ENCODE measurements around the gene SLAMF1. TPM values are rescaled to one million over a fixed set of nuclear protein-coding genes. Genes with fewer than 3 reads are reported as not detected.
"Not testable (repeated sequence)": the region's sequence is repeated elsewhere in the genome, so short reads cannot be mapped to it uniquely, and the experiment has no call there.

Gene SLAMF1
- total and polyA plus RNA-seq, 11 donors: 0.14 to 4.3 (median 0.60) TPM; not detected in 5

DNA sequence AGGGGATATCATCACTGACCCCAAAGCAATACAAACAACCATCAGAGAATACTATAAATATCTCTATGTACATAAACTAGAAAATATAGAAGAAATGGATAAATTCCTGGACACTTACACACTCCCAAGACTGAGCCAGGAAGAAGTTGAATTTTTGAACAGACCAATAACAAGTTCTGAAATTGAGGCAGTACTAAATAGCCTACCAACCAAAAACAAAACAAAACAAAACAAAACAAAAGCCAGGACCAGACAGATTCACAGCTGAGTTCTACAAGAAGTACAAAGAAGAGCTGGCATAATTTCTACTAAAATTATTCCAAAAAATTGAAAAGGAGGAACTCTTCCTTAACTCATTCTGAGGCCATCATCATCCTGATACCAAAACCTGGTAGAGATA lies 86.0 kb downstream of the SLAMF1 start:
- intact Hi-C loops (cut with DNase I): no loop called here
- Histone ChIP-seq H3K4me1 (peaks cover 0 to 51% (median 0%) of the 10 kb centered on the region in 12 donors), H3K27me3 (peaks cover 0 to 16% (median 0%) of the 10 kb centered on the region in 9 donors), H3K4me3 (no peak overlapping the region), H3K36me3 (peaks cover 0 to 20% (median 0%) of the 10 kb centered on the region in 9 donors), H3K27ac (peak overlapping the region in 1 of 12 donors; percentile 81), H3K9me3 (peaks cover 0 to 21% (median 2%) of the 10 kb centered on the region in 12 donors)
- DNase-seq (no peak), ATAC-seq (no peak)
- TF ChIP-seq, protein P1, sequence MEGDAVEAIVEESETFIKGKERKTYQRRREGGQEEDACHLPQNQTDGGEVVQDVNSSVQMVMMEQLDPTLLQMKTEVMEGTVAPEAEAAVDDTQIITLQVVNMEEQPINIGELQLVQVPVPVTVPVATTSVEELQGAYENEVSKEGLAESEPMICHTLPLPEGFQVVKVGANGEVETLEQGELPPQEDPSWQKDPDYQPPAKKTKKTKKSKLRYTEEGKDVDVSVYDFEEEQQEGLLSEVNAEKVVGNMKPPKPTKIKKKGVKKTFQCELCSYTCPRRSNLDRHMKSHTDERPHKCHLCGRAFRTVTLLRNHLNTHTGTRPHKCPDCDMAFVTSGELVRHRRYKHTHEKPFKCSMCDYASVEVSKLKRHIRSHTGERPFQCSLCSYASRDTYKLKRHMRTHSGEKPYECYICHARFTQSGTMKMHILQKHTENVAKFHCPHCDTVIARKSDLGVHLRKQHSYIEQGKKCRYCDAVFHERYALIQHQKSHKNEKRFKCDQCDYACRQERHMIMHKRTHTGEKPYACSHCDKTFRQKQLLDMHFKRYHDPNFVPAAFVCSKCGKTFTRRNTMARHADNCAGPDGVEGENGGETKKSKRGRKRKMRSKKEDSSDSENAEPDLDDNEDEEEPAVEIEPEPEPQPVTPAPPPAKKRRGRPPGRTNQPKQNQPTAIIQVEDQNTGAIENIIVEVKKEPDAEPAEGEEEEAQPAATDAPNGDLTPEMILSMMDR (IDR thresholded peaks at IDR 0.05): no peak
- TF ChIP-seq POLR2A (IDR thresholded peaks at IDR 0.05): no peak

DNA sequence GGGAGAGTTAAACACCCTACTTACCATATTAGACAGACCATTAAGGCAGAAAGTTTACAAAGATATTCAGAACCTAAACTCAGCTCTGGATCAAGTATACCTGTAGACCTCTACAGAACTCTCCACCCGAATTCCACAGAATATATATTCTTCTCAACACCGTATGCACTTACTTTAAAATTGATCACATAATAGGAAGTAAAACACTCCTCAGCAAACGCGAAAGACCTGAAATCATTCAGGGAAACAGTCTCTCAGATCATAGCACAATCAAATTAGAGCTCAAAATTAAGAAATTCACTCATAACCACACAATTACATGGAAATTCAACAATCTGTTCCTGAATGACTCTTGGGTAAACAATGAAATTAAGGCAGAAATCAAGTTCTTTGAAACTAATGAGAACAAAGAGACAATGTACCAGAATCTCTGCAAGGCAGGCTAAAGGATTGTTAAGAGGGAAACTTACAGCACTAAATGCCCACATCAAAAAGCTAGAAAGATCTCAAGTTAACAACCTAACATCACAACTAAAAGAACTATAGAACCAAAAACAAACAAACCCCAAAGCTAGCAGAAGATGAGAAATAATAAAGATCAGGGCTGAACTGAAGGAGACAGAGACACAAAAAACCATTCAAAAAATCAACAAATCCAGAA lies 86.7 kb downstream of the SLAMF1 start:
- Histone ChIP-seq H3K27me3 (peaks cover 0 to 16% (median 0%) of the 10 kb centered on the region in 9 donors), H3K4me1 (peaks cover 0 to 45% (median 0%) of the 10 kb centered on the region in 12 donors), H3K36me3 (peaks cover 0 to 20% (median 0%) of the 10 kb centered on the region in 9 donors), H3K27ac (peak overlapping the region in 1 of 12 donors; percentile 81), H3K4me3 (peak overlapping the region in 1 of 12 donors; percentile 18), H3K9me3 (peaks cover 0 to 21% (median 2%) of the 10 kb centered on the region in 12 donors)
- DNase-seq: no peak
- WGBS, 4 donors: 74 to 83% (median 79%) methylated on average over 4 of the region's 4 CpGs
- TF ChIP-seq POLR2A (IDR thresholded peaks at IDR 0.05): no peak
- TF ChIP-seq, protein P1 (IDR thresholded peaks at IDR 0.05): no peak
- no peak for ATAC-seq
- intact Hi-C loops (cut with DNase I): no loop called here

DNA sequence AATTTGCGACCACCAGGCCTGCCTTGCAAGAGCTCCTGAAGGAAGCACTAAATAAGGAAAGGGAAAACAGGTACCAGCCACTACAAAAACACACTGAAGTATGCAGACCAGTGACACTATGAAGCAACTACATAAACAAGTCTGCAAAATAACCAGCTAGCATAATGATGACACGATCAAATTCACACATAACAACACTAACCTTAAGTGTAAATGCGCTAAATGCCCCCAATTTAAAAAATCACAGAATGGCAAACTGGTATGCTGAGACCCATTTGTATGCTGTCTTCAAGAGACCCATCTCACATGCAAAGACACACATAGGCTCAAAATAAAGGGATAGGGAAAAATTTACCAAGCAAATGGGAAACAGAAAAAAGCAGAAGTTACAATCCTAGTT lies 87.4 kb downstream of the SLAMF1 start:
- DNase-seq; ATAC-seq; intact Hi-C loops (cut with DNase I): not testable (repeated sequence)
- H3K9me3 ChIP-seq: peaks cover 0 to 21% (median 2%) of the 10 kb centered on the region in 12 donors
- peak overlapping the region in 1 of 12 donors; percentile 18 for H3K4me3 ChIP-seq
- H3K27me3 ChIP-seq: peaks cover 0 to 16% (median 0%) of the 10 kb centered on the region in 9 donors
- WGBS, 4 donors: 60 to 93% (median 87%) methylated on average over 3 of the region's 3 CpGs
- peak overlapping the region in 1 of 12 donors; percentile 81 for H3K27ac ChIP-seq
- peaks cover 0 to 14% (median 0%) of the 10 kb centered on the region in 9 donors for H3K36me3 ChIP-seq
- peaks cover 0 to 37% (median 0%) of the 10 kb centered on the region in 12 donors for H3K4me1 ChIP-seq

DNA sequence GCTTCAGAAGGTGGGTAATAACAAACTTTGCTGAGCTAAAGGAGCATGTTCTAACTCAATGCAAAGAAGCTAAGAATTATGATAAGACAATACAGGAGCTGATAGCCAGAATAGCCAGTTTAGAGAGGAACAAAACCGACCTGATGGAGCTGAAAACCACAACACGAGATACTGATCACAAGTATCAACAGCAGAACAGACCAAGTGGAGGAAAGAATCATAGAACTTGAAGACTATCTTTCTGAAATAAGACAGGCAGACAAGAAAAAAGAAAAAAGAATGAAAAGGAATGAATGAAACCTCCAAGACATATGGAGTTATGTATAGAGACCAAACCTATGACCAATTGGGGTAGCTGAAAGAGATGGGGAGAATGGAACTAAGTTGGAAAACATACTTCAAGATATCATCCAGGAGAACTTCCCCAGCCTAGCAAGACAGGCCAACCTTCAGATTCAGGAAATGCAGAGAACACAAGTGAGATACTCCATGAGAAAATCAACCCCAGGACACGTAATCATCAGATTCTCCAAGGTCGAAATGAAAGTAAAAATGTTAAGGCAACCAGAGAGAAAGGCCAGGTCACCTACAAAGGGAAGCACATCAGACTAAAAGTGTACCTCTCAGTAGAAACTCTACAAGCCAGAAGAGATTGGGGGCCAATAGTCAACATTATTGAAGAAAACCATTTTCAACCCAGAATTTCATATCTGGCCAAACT lies 88.0 kb downstream of the SLAMF1 start:
- TF ChIP-seq, protein P1 (IDR thresholded peaks at IDR 0.05): no peak
- TF ChIP-seq POLR2A (IDR thresholded peaks at IDR 0.05): no peak
- peak overlapping the region in 1 of 12 donors; percentile 81 for H3K27ac ChIP-seq
- intact Hi-C loops (cut with DNase I): no loop called here

More for the DNA sequence above, 88.0 kb downstream of the SLAMF1 start:
- peaks cover 0 to 32% (median 0%) of the 10 kb centered on the region in 12 donors for H3K4me1 ChIP-seq
- DNase-seq: no peak
- peaks cover 0 to 18% (median 2%) of the 10 kb centered on the region in 12 donors for H3K9me3 ChIP-seq
- WGBS, 4 donors: 72 to 75% (median 74%) methylated on average over 4 of the region's 4 CpGs
- peaks cover 0 to 16% (median 0%) of the 10 kb centered on the region in 9 donors for H3K27me3 ChIP-seq
- ATAC-seq: no peak
- H3K36me3 ChIP-seq: peaks cover 0 to 10% (median 0%) of the 10 kb centered on the region in 9 donors
- peak overlapping the region in 1 of 12 donors; percentile 18 for H3K4me3 ChIP-seq

Other genes starting within 250 kb of the SLAMF1 start
- 1 to 10 TPM; 1.4 to 3.2 (median 2.0) TPM for gene VANGL2, start 246.5 kb downstream of the SLAMF1 start, total RNA-seq
- 1 to 10 TPM in 1 of 2 donors, under 1 TPM in 1; 0.94 to 1.4 TPM for gene VANGL2, start 246.5 kb downstream of the SLAMF1 start, polyA plus RNA-seq
- 1 to 10 TPM in 2 of 9 donors, under 1 TPM in 7; 0.09 to 3.8 (median 0.31) TPM for gene SLAMF6, start 123.8 kb downstream of the SLAMF1 start, total RNA-seq
- under 1 TPM; 0.10 to 0.30 TPM for gene SLAMF6, start 123.8 kb downstream of the SLAMF1 start, polyA plus RNA-seq
- 10 to 100 TPM in 2 of 9 donors, 1 to 10 TPM in 6, under 1 TPM in 1; 0.90 to 36.2 (median 1.4) TPM for gene CD84, start 67.5 kb downstream of the SLAMF1 start, total RNA-seq
- under 1 TPM; 0.49 to 0.61 TPM for gene CD84, start 67.5 kb downstream of the SLAMF1 start, polyA plus RNA-seq
- gene CD48, start 64.8 kb upstream of the SLAMF1 start, total RNA-seq: 10 to 100 TPM in 1 of 9 donors, 1 to 10 TPM in 3, under 1 TPM in 5; 0.49 to 31.6 (median 0.71) TPM
- gene CD48, start 64.8 kb upstream of the SLAMF1 start, polyA plus RNA-seq: 1 to 10 TPM in 1 of 2 donors, under 1 TPM in 1; 0.53 to 2.4 TPM
- gene SLAMF7, start 92.2 kb upstream of the SLAMF1 start, total RNA-seq: 10 to 100 TPM in 1 of 9 donors, 1 to 10 TPM in 1, under 1 TPM in 3, not detected in 4; 0.27 to 28.0 (median 0.96) TPM
- under 1 TPM; 0.21 to 0.23 TPM for gene SLAMF7, start 92.2 kb upstream of the SLAMF1 start, polyA plus RNA-seq
- 1 to 10 TPM in 1 of 9 donors, under 1 TPM in 4, not detected in 4; 0.06 to 2.5 (median 0.37) TPM for gene LY9, start 149.1 kb upstream of the SLAMF1 start, total RNA-seq
- gene LY9, start 149.1 kb upstream of the SLAMF1 start, polyA plus RNA-seq: under 1 TPM in 1 of 2 donors, not detected in 1; 0.18 TPM
- 1 to 10 TPM in 2 of 9 donors, under 1 TPM in 2, not detected in 5; 0.10 to 2.2 (median 1.2) TPM for gene CD244, start 215.8 kb upstream of the SLAMF1 start, total RNA-seq
- under 1 TPM; 0.08 to 0.22 TPM for gene CD244, start 215.8 kb upstream of the SLAMF1 start, polyA plus RNA-seq
- gene ITLN1, start 238.1 kb upstream of the SLAMF1 start, total RNA-seq: 1,000 to 10,000 TPM in 1 of 9 donors, 10 to 100 TPM in 1, 1 to 10 TPM in 3, under 1 TPM in 2, not detected in 2; 0.35 to 2,168 (median 2.6) TPM
- 1 to 10 TPM in 1 of 2 donors, under 1 TPM in 1; 0.62 to 2.1 TPM for gene ITLN1, start 238.1 kb upstream of the SLAMF1 start, polyA plus RNA-seq